WTC11 (cell line): ENCODE data around the gene FAM114A2. TPM values are rescaled to one million over a fixed set of nuclear protein-coding genes. Genes with fewer than 3 reads are reported as not detected.

ENCODE experiments used
- ATAC-seq: fragments of 200-7000 bp; cut with Tn5 transposase; 2 replicates; pipeline ENCODE4 v1.10.0; 2021; ENCODE audit warnings: mild to moderate bottlenecking, moderate library complexity
- CTCF ChIA-PET: fragments of 300-600 bp; sonication (Branson Sonifier 250); formaldehyde crosslinking; loops from one replicate; lab custom pipeline; 2021; ENCODE audit warnings: antibody characterized with exemption; lab: Charles Lee
- POLR2A ChIA-PET: fragments of 350-600 bp; sonication (Branson Sonifier 250); formaldehyde crosslinking; loops from one replicate; lab custom pipeline; 2021; ENCODE audit warnings: antibody characterized with exemption; lab: Charles Lee
- DNase-seq: peaks from one replicate; pipeline ENCODE4 v3.0.0; 2021; ENCODE audit warnings: low spot score
- H3K27ac Mint-ChIP-seq: 2 replicates; pipeline ENCODE4 v1.8.0; 2021; ENCODE audit warnings: mixed read lengths
- H3K27me3 Mint-ChIP-seq: 2 replicates; pipeline ENCODE4 v1.8.0; 2021; ENCODE audit warnings: low read depth, mild to moderate bottlenecking, moderate library complexity, mixed read lengths
- H3K36me3 Mint-ChIP-seq: 2 replicates; pipeline ENCODE4 v1.8.0; 2021; ENCODE audit warnings: mixed read lengths
- H3K4me1 Mint-ChIP-seq: 2 replicates; pipeline ENCODE4 v1.8.0; 2022; ENCODE audit warnings: mixed read lengths
- H3K4me3 Mint-ChIP-seq: 2 replicates; pipeline ENCODE4 v1.8.0; 2021; ENCODE audit warnings: mild to moderate bottlenecking, moderate library complexity, mixed read lengths
- H3K9me3 Mint-ChIP-seq: 2 replicates; pipeline ENCODE4 v1.8.0; 2021; ENCODE audit warnings: mixed read lengths
- ATF1 ChIP-seq: sonication (generic); formaldehyde crosslinking; IDR thresholded peaks from 2 replicates; pipeline ENCODE4 v1.8.1; 2023; ENCODE audit warnings: mild to moderate bottlenecking, moderate library complexity, missing genetic modification reagents
- GRHL2 ChIP-seq: fragments of 250-450 bp; sonication (Bioruptor Pico); IDR thresholded peaks from 2 replicates; pipeline ENCODE4 v1.8.0; 2022; ENCODE audit warnings: mild to moderate bottlenecking, moderate library complexity; ENCODE audit not compliant: insufficient replicate concordance, severe bottlenecking
- JAZF1 ChIP-seq: fragments of 250-450 bp; sonication (Bioruptor Pico); IDR thresholded peaks from 2 replicates; pipeline ENCODE4 v1.9.0; 2021; ENCODE audit warnings: moderate library complexity, mild to moderate bottlenecking, inconsistent platforms
- MYBL2 ChIP-seq: sonication (generic); formaldehyde crosslinking; IDR thresholded peaks from 2 replicates; pipeline ENCODE4 v1.8.1; 2023; ENCODE audit warnings: mild to moderate bottlenecking, moderate library complexity, missing genetic modification reagents
- NR1H2 ChIP-seq: sonication (generic); formaldehyde crosslinking; IDR thresholded peaks from 2 replicates; pipeline ENCODE4 v1.9.0; 2021; ENCODE audit warnings: mild to moderate bottlenecking, moderate library complexity, missing genetic modification reagents
- RELA ChIP-seq: sonication (generic); formaldehyde crosslinking; IDR thresholded peaks from 2 replicates; pipeline ENCODE4 v1.8.1; 2022; ENCODE audit warnings: missing genetic modification reagents, mild to moderate bottlenecking, borderline replicate concordance
- SP1 ChIP-seq: sonication (generic); formaldehyde crosslinking; conservative IDR thresholded peaks from 2 replicates; pipeline ENCODE4 v1.8.1; 2022; ENCODE audit warnings: missing genetic modification reagents
- TCF7 ChIP-seq: sonication (generic); formaldehyde crosslinking; IDR thresholded peaks from 2 replicates; pipeline ENCODE4 v1.8.0; 2022; ENCODE audit warnings: mild to moderate bottlenecking, low read depth, missing genetic modification reagents, moderate library complexity
- total RNA-seq: library from RNA; stranded (reverse); gene quantifications from 3 replicates; pipeline ENCODE4 v1.2.3, GENCODE V29; 2021
- TF ChIP-seq, protein P1 (sequence below): sonication (generic); formaldehyde crosslinking; IDR thresholded peaks from 2 replicates; pipeline ENCODE4 v1.8.0; 2023; ENCODE audit warnings: missing genetic modification reagents, mild to moderate bottlenecking, borderline replicate concordance
- TF ChIP-seq, protein P2 (sequence below): sonication (generic); formaldehyde crosslinking; IDR thresholded peaks from 2 replicates; pipeline ENCODE4 v1.8.1; 2022; ENCODE audit warnings: mild to moderate bottlenecking, moderate library complexity, missing genetic modification reagents
- TF ChIP-seq, protein P3 (sequence below): fragments of 250-450 bp; sonication (Bioruptor Pico); IDR thresholded peaks from 2 replicates; pipeline ENCODE4 v1.9.0; 2021; ENCODE audit warnings: mild to moderate bottlenecking, borderline replicate concordance
- TF ChIP-seq, protein P4 (sequence below): sonication (generic); formaldehyde crosslinking; IDR thresholded peaks from 2 replicates; pipeline ENCODE4 v1.8.1; 2022; ENCODE audit warnings: missing genetic modification reagents, borderline replicate concordance
- TF ChIP-seq, protein P5 (sequence below): fragments of 250-450 bp; sonication (Bioruptor Pico); IDR thresholded peaks from 2 replicates; pipeline ENCODE4 v2.1.2; 2022; ENCODE audit warnings: mild to moderate bottlenecking, moderate library complexity
- TF ChIP-seq, protein P6 (sequence below): sonication (generic); formaldehyde crosslinking; IDR thresholded peaks from 2 replicates; pipeline ENCODE4 v1.8.0; 2022; ENCODE audit warnings: mild to moderate bottlenecking, missing genetic modification reagents
- TF ChIP-seq, protein P7 (sequence below): sonication (generic); formaldehyde crosslinking; IDR thresholded peaks from 2 replicates; pipeline ENCODE4 v1.8.0; 2022; ENCODE audit warnings: missing genetic modification reagents
- TF ChIP-seq, protein P8 (sequence below): sonication (generic); formaldehyde crosslinking; conservative IDR thresholded peaks from 2 replicates; pipeline ENCODE4 v1.8.1; 2023; ENCODE audit warnings: mild to moderate bottlenecking, low read depth, missing genetic modification reagents, moderate library complexity

Gene FAM114A2
- total RNA-seq, 1 experiment from 2014 or later: 10.1 TPM

DNA sequence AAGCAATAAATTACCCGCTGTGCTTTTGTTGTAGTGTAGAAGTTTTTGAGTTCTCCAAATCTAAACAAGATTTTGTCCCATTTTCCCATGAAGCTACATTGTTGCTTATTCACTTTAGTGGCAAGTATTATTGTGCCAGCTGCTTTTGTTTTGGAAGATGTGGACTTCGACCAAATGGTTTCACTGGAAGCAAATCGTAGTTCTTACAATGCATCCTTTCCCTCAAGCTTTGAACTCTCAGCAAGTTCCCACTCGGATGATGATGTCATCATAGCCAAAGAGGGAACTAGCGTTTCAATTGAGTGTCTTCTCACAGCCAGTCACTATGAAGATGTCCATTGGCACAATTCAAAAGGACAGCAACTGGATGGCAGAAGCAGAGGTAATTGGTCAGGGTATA, 10.9 kb upstream of the FAM114A2 start:
- no peak overlapping the region for H3K4me3 Mint-ChIP-seq
- ATAC-seq (no peak), DNase-seq (no peak)
- no peaks in the 10 kb centered on the region for H3K4me1 Mint-ChIP-seq
- H3K9me3 Mint-ChIP-seq: no peaks in the 10 kb centered on the region
- ChIA-PET CTCF (no interaction called here), POLR2A (no interaction called here)
- H3K27ac Mint-ChIP-seq: 0 out of 2 replicates have a peak overlapping the region, but pooled peaks have one; percentile 18
- peaks cover 7% of the 10 kb centered on the region for H3K36me3 Mint-ChIP-seq
- H3K27me3 Mint-ChIP-seq: no peaks in the 10 kb centered on the region
- TF ChIP-seq, protein P1, sequence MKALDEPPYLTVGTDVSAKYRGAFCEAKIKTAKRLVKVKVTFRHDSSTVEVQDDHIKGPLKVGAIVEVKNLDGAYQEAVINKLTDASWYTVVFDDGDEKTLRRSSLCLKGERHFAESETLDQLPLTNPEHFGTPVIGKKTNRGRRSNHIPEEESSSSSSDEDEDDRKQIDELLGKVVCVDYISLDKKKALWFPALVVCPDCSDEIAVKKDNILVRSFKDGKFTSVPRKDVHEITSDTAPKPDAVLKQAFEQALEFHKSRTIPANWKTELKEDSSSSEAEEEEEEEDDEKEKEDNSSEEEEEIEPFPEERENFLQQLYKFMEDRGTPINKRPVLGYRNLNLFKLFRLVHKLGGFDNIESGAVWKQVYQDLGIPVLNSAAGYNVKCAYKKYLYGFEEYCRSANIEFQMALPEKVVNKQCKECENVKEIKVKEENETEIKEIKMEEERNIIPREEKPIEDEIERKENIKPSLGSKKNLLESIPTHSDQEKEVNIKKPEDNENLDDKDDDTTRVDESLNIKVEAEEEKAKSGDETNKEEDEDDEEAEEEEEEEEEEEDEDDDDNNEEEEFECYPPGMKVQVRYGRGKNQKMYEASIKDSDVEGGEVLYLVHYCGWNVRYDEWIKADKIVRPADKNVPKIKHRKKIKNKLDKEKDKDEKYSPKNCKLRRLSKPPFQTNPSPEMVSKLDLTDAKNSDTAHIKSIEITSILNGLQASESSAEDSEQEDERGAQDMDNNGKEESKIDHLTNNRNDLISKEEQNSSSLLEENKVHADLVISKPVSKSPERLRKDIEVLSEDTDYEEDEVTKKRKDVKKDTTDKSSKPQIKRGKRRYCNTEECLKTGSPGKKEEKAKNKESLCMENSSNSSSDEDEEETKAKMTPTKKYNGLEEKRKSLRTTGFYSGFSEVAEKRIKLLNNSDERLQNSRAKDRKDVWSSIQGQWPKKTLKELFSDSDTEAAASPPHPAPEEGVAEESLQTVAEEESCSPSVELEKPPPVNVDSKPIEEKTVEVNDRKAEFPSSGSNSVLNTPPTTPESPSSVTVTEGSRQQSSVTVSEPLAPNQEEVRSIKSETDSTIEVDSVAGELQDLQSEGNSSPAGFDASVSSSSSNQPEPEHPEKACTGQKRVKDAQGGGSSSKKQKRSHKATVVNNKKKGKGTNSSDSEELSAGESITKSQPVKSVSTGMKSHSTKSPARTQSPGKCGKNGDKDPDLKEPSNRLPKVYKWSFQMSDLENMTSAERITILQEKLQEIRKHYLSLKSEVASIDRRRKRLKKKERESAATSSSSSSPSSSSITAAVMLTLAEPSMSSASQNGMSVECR (CRISPR knock-in tag): no peak
- no peak for TF ChIP-seq NR1H2
- TF ChIP-seq, protein P2, sequence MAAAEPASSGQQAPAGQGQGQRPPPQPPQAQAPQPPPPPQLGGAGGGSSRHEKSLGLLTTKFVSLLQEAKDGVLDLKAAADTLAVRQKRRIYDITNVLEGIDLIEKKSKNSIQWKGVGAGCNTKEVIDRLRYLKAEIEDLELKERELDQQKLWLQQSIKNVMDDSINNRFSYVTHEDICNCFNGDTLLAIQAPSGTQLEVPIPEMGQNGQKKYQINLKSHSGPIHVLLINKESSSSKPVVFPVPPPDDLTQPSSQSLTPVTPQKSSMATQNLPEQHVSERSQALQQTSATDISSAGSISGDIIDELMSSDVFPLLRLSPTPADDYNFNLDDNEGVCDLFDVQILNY (CRISPR knock-in tag): no peak
- TF ChIP-seq, protein P3, sequence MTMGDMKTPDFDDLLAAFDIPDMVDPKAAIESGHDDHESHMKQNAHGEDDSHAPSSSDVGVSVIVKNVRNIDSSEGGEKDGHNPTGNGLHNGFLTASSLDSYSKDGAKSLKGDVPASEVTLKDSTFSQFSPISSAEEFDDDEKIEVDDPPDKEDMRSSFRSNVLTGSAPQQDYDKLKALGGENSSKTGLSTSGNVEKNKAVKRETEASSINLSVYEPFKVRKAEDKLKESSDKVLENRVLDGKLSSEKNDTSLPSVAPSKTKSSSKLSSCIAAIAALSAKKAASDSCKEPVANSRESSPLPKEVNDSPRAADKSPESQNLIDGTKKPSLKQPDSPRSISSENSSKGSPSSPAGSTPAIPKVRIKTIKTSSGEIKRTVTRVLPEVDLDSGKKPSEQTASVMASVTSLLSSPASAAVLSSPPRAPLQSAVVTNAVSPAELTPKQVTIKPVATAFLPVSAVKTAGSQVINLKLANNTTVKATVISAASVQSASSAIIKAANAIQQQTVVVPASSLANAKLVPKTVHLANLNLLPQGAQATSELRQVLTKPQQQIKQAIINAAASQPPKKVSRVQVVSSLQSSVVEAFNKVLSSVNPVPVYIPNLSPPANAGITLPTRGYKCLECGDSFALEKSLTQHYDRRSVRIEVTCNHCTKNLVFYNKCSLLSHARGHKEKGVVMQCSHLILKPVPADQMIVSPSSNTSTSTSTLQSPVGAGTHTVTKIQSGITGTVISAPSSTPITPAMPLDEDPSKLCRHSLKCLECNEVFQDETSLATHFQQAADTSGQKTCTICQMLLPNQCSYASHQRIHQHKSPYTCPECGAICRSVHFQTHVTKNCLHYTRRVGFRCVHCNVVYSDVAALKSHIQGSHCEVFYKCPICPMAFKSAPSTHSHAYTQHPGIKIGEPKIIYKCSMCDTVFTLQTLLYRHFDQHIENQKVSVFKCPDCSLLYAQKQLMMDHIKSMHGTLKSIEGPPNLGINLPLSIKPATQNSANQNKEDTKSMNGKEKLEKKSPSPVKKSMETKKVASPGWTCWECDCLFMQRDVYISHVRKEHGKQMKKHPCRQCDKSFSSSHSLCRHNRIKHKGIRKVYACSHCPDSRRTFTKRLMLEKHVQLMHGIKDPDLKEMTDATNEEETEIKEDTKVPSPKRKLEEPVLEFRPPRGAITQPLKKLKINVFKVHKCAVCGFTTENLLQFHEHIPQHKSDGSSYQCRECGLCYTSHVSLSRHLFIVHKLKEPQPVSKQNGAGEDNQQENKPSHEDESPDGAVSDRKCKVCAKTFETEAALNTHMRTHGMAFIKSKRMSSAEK (CRISPR knock-in tag): no peak
- TF ChIP-seq RELA (CRISPR knock-in tag): no peak
- TF ChIP-seq JAZF1 (CRISPR knock-in tag): no peak
- no peak for TF ChIP-seq SP1 (CRISPR knock-in tag)
- TF ChIP-seq ATF1 (CRISPR knock-in tag): no peak
- TF ChIP-seq, protein P4, sequence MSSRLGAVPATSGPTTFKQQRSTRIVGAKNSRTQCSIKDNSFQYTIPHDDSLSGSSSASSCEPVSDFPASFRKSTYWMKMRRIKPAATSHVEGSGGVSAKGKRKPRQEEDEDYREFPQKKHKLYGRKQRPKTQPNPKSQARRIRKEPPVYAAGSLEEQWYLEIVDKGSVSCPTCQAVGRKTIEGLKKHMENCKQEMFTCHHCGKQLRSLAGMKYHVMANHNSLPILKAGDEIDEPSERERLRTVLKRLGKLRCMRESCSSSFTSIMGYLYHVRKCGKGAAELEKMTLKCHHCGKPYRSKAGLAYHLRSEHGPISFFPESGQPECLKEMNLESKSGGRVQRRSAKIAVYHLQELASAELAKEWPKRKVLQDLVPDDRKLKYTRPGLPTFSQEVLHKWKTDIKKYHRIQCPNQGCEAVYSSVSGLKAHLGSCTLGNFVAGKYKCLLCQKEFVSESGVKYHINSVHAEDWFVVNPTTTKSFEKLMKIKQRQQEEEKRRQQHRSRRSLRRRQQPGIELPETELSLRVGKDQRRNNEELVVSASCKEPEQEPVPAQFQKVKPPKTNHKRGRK (CRISPR knock-in tag): no peak
- TF ChIP-seq, protein P5, sequence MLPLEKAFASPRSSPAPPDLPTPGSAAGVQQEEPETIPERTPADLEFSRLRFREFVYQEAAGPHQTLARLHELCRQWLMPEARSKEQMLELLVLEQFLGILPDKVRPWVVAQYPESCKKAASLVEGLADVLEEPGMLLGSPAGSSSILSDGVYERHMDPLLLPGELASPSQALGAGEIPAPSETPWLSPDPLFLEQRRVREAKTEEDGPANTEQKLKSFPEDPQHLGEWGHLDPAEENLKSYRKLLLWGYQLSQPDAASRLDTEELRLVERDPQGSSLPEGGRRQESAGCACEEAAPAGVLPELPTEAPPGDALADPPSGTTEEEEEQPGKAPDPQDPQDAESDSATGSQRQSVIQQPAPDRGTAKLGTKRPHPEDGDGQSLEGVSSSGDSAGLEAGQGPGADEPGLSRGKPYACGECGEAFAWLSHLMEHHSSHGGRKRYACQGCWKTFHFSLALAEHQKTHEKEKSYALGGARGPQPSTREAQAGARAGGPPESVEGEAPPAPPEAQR (CRISPR knock-in tag): no peak
- TF ChIP-seq GRHL2 (CRISPR knock-in tag): no peak
- TF ChIP-seq, protein P6, sequence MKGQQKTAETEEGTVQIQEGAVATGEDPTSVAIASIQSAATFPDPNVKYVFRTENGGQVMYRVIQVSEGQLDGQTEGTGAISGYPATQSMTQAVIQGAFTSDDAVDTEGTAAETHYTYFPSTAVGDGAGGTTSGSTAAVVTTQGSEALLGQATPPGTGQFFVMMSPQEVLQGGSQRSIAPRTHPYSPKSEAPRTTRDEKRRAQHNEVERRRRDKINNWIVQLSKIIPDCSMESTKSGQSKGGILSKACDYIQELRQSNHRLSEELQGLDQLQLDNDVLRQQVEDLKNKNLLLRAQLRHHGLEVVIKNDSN (CRISPR knock-in tag): no peak
- TF ChIP-seq, protein P7, sequence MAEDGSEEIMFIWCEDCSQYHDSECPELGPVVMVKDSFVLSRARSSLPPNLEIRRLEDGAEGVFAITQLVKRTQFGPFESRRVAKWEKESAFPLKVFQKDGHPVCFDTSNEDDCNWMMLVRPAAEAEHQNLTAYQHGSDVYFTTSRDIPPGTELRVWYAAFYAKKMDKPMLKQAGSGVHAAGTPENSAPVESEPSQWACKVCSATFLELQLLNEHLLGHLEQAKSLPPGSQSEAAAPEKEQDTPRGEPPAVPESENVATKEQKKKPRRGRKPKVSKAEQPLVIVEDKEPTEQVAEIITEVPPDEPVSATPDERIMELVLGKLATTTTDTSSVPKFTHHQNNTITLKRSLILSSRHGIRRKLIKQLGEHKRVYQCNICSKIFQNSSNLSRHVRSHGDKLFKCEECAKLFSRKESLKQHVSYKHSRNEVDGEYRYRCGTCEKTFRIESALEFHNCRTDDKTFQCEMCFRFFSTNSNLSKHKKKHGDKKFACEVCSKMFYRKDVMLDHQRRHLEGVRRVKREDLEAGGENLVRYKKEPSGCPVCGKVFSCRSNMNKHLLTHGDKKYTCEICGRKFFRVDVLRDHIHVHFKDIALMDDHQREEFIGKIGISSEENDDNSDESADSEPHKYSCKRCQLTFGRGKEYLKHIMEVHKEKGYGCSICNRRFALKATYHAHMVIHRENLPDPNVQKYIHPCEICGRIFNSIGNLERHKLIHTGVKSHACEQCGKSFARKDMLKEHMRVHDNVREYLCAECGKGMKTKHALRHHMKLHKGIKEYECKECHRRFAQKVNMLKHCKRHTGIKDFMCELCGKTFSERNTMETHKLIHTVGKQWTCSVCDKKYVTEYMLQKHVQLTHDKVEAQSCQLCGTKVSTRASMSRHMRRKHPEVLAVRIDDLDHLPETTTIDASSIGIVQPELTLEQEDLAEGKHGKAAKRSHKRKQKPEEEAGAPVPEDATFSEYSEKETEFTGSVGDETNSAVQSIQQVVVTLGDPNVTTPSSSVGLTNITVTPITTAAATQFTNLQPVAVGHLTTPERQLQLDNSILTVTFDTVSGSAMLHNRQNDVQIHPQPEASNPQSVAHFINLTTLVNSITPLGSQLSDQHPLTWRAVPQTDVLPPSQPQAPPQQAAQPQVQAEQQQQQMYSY (CRISPR knock-in tag): no peak
- TF ChIP-seq, protein P8, sequence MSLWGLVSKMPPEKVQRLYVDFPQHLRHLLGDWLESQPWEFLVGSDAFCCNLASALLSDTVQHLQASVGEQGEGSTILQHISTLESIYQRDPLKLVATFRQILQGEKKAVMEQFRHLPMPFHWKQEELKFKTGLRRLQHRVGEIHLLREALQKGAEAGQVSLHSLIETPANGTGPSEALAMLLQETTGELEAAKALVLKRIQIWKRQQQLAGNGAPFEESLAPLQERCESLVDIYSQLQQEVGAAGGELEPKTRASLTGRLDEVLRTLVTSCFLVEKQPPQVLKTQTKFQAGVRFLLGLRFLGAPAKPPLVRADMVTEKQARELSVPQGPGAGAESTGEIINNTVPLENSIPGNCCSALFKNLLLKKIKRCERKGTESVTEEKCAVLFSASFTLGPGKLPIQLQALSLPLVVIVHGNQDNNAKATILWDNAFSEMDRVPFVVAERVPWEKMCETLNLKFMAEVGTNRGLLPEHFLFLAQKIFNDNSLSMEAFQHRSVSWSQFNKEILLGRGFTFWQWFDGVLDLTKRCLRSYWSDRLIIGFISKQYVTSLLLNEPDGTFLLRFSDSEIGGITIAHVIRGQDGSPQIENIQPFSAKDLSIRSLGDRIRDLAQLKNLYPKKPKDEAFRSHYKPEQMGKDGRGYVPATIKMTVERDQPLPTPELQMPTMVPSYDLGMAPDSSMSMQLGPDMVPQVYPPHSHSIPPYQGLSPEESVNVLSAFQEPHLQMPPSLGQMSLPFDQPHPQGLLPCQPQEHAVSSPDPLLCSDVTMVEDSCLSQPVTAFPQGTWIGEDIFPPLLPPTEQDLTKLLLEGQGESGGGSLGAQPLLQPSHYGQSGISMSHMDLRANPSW (CRISPR knock-in tag): no peak
- no peak for TF ChIP-seq MYBL2 (CRISPR knock-in tag)
- no peak for TF ChIP-seq TCF7 (CRISPR knock-in tag)
